Activated CD4-positive, alpha-beta T cell treated with anti-CD3 and anti-CD28 coated beads for 24 hours (primary cell): ENCODE measurements around the gene ARHGAP10.

Experiments used
- DNase-seq, 2 donors: peaks; one replicate each; pipeline ENCODE4 v3.0.0-alpha.2; 2020; ENCODE audit warnings: low read depth in 2 of 2

ARHGAP10 gene

DNA sequence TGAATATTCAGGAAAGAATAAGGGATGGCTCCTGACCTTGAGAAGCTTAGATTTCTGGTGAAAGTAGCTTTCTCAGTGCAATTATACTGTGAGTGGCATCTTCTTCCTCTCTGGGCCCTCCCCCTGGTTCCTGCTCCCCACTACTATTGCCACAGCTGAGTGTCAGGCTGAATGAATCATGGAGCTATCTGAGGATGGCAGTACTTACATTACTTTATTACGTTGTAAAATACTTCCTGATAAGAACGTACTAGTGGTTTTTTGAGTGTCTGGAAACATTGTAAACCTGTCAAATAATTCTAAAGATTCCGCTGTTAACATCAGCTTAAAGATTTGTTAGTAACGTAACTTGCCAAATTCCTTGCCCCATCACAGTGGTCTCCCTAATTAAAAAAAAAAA, 36.2 kb downstream of the ARHGAP10 start:
- no peak for DNase-seq

DNA sequence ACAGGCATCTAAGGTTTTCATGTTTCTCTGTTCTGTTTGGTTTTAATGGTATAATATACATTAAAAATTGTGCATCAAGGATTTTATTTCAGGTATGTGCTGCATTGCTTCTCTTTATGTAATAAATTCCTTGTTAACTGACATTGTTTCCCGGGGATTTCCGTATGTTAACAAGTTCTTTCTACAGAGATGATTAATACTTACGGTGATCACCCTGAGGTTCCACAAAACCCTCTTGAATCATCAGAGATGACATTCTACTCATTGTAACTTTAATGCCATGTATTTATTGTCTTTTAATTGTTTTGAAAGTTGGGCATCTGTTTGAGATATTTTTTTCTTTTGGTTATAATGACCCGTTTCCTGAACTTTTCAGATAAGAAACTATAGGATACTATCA, 37.5 kb downstream of the ARHGAP10 start:
- no peak for DNase-seq

DNA sequence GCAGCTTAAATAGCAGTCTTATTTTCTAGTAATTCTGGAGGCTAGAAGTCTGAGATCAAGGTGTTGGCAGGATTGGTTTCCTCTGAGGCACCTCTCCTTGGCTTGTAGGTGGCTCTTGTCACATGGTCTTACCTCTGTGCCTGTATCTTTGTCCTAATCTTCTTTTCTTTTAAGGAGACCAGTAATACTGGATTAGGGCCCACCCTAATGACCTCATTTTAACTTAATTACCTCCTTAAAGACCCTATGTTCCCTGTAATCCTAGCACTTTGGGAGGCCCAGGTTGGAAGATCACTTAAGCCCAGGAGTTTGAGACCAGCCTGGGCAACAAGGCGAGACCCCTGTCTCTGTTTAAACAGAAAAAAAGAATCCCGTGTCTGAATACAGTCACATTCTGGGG, 38.9 kb downstream of the ARHGAP10 start:
- DNase-seq, result no peak

DNA sequence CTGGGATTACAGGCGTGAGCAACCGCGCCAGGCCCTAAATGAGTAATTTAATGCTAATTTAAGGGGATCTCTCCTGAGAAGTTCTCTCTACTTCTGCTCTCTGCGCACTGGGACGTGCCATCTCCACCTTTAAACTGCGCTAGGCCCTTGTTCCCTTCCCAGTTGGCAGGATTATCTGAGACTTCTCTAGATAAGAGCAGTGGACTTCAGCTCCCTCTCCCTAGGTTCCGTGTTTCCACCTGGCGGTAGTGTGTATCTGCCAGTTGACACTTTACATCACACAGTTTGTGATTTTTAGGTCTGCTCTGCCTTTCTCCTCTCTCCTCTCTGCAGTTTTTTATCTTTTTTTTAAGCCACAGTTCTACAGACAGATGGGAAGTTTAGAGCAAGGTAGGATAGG, 40.2 kb downstream of the ARHGAP10 start:
- DNase-seq, result no peak

DNA sequence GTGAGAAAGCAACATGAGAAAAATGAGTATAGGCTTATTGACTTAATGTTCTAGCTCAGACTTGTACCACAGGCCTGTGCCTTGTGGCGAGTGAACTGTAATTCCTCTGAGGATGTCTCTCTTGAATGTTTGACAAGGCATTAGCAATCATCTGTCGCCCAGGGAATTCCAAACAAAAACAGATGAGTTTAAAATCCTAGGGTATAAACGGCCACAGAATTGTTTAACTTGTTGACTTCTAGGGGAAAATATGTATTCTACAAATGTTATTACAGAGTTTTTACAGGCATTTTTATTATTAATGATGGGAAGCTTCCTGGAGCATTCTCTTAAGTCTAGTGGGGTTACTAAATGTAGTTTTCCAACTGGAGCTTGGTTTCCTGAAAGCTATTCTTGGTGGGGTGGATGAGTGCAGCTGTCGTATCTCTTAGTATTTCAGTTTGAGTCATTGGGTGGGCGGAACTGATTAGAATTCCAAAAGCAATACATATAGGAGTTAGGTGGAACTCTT, 40.6 kb downstream of the ARHGAP10 start:
- DNase-seq, result no peak

DNA sequence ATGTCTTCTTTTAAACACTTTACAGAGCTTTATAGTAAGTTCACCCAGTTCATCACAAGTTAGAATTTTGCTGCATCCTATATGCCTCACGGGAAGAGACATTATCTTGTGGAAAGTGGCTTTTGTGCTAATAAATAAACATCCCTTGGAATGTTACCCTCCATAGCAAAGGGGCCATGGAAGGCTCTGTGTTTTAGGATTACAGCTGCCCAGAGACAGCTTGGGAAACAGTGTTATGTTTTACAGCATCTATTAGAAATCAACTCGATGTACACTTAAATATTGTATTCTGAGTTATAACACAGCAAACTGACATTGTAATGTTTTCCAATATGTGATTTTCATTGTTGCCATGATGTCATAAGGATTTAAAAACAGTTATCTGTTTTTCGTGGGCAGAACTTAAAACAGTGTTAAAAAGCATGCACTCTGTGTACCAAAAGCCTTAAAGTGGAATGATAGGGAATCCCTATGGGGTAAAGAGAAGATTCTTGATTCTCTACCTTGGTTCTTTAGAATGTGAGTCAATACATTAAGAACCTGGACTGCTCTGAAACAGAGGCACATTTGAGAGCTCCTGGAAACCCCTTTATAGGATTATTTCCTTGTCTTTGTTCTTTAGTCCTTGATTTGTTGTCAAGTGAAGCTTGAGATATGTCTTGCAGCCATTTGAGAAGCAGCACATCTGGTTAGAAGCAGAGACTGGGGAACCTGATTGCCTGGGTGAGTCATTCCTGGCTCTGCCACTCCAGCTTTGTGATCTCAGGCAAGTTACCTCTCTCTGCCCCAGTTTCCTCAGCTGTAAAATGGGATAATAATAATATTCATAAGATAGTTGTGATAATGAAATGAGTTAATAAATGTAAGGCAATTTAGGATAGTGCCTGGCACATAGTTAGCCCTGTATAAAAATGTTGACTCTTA, 41.6 kb downstream of the ARHGAP10 start:
- DNase-seq, result no peak

DNA sequence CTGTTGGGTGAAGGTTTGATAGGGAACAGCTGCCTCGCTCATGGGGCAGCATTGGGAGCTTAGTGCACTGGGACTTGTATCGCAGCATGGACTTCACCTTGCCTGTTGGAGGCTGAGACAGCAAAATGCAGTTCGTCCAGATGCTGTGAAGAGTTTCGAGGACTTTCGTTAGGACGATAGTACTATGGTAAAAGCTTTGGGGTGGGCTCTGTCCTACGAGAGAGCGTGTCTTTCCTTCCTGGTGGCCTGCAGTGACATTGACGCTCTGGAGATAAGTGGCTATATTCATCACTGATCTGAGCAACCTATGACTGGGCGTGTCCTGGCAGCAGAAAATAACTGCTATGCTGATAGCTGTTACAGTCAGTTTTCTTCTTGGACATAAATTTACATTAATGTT, 44.8 kb downstream of the ARHGAP10 start:
- DNase-seq, result no peak

DNA sequence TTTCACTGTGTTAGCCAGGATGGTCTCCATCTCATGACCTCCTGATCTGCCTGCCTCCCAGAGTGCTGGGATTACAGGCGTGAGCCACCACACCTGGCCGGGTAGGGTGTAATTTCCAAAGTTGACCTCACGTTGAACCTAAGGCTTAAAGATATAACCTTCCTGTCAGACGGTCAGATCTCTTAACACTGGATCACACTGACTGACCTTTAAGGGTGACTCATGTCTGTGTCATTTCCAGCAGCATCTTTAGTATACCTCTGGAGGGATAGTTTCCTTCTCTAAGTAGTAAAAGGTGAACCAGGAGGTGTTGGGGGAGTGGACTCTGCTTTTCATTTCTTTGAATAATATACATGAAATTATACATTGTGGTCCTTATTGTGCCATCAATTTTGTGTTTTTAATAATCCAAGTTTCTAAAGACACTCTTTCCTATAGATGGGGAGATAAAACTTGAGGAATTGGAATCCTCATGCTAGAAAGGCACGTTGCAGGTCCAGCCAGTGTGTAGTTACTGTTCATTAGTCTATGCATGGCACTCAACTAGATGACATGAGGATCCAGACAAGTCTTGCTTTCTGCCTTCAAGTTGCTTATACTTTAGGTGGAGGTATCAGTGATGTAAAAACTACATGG, 45.7 kb downstream of the ARHGAP10 start:
- DNase-seq, result no peak

DNA sequence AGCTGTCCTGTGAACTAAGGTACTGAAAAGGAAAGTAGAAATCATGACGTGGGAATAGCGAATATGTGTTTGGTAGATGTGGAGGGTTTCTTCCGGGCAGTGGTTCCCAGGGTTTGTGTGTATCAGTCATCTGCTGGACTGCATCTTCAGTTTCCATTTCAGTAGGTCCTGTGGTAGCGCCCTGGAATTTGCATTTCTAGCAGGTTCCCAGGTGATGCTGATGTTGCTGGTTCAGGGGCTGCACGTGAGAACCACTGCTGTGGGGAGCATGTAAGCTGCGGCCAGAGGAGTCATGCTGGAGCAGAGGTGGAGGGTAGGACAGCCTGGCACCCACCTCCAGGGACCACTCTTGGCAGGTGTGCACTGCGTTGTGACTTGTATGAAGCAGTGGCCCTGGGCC, 47.1 kb downstream of the ARHGAP10 start:
- DNase-seq, result no peak

DNA sequence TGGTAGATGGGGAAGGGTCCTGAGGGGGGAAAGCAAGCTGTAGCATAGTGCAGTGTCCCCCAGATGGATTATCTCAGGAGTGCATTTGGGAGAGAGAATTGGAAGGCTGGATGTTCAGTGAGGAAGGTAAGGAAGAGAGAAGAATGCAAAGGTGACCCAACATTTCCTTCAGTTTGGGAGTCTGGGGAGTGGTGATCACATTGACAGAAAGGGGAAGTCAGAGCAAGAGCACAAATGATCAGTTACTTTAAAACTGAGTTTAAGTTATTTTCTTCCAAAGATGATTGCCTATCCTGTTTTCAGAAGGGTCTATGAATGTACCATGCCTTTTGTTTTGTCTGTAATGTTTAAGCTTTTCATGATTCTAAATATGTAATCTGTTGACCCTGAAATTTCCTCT, 47.6 kb downstream of the ARHGAP10 start:
- no peak for DNase-seq

DNA sequence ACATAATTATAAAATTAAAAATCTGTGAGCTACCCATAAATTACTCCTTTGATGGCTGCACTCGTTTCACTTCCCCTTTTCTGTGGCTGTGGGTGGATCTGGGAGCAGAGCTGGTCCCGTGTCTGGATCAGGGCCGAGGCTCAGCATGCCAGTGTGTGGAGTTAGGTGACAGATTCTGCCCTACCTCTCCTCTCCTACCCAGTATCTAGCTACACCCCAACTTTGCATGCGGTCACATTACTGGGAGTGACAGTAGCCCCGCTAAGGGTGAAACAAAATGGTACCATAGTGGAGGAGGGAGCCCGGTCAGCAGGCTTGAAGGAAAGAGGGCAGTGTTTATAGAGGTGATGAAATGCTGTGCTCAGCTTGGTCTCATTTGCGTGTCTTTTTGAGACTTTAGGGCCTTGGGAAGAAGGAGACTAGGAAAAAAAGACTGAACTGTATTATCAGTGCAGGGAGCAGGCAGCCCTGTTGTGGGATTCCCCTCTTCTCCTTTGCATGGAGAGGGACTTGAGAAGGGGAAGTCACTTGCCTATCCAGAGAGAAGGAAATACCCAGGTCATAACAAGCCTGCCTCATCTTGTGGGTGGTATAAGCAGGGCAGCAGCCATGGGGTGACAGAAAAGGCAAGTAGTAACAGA, 48.4 kb downstream of the ARHGAP10 start:
- DNase-seq, result no peak

DNA sequence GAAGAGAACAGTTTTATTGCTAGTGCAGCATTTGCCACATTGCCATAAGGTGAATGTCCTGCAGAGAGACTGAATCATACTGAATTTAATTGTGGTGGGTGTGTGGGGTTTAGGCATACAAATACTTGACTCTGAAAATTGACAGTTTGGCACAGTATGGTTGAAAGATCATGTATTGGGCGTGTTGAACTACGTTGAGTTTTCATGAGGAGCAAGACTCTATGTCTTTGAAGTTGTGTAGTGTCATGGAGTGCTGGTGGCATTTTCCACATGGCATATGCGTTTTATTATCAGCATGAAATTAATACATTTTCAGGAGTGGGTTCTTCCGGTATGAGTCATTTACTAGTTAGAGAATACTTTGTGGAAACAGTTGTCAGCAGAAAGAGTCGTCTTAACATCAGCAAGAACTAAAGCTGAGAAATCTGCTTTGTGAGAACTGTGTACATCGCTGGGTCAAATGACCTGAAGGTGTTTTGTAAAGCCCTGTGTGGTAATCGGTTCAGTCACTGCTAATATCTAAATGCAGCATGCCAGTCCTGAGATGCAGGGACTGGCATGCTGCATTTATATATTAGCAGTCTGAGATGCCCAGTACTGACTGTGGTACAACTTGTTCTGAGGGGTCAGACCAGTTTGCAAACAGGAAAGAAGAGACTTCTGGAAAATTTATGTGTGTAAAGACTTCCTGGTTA, 50.3 kb downstream of the ARHGAP10 start:
- DNase-seq, result no peak

DNA sequence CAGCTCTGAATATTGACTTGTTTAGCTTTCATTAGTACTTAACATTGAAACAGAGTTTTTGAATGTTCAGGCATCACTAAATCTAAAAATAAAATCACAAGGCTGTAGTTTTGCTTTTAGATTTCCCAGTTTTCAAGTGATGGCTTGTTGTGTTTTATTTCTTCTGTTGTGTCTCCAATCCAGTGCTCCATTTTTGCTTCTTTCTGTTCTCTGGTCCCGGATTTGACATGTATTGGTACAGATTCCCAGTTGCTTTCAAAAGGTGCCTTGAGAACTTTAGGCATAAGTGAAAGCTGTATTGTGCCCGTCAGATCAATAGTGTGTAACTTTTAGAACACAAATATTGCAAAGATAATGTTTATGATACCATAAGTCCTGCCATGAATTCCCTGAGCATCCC, 53.2 kb downstream of the ARHGAP10 start:
- no peak for DNase-seq

DNA sequence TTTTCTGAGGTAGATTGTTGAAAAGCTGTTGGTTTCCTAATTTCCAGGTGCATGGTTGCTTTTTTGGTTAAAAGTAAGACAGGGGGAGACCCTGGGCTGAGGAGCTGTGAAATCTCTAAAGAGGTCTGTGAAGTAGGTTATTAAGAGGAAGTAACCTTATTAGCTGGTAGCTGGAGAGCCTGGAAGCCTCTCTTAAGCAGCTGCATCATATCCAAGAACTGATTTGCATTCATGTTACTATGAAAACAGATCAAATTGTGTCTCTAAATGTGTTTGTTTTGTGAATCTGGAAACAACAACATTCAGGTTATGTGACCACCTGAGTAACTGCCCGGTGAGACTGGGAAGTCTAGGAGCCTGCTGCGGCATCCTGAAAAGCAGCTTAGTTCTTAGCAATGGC, 54.1 kb downstream of the ARHGAP10 start:
- DNase-seq, result no peak

DNA sequence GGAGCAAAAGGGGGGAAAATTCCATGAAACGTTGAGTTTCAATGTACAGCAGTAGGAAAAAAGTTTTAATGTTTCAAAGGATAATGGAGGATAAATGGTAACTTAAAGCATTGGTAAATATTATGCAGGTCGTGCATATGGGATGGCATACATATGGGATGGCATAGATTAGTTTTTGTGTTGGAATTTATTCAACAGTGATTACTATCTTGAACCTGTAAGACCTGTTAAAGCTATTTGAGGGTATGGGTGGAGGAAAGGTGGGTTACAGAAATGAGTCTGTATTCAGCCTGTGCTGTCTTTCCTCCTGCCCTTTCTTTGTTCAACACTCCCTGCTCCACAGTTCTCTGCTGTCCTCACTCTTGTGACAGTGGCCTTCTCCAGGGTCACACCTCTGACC, 54.6 kb downstream of the ARHGAP10 start:
- DNase-seq, result no peak

DNA sequence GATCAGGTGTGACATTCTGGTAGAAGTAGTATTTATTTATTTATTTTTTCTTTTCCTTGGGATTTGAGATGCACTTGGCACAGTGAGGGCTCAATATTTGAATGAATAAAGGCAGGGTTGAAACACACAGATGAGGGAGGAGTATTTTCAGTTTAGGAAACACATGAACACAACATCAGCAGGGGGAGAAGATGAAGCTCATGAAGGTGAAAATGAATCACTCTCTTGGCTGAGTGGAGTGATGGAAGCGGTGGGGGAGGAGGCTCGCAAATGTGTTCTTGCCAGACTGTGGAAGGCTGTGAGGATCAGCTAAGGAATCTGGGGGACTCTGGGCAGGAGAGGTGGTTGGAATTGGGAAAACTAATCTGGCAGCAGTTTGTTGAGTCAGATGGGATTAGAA, 55.3 kb downstream of the ARHGAP10 start:
- DNase-seq, result no peak

DNA sequence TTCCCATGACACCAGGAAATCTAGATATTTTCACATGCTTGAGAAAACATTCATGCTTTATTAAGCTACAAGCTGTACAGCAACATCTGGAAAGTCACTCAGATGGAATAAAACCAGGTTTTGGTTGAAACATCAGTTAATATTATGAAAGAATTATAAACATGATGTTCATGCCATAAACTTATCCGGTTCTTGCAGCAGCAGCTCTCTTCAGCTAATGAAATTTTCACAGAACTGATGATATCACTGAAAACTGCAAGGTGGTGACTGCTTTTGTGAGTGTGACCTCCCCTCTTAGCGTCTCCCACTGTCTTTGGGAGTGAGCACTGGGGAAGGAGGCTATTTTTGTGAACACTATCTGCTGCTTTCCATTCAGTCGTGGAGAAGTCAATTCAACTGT, 56.9 kb downstream of the ARHGAP10 start:
- no peak for DNase-seq

DNA sequence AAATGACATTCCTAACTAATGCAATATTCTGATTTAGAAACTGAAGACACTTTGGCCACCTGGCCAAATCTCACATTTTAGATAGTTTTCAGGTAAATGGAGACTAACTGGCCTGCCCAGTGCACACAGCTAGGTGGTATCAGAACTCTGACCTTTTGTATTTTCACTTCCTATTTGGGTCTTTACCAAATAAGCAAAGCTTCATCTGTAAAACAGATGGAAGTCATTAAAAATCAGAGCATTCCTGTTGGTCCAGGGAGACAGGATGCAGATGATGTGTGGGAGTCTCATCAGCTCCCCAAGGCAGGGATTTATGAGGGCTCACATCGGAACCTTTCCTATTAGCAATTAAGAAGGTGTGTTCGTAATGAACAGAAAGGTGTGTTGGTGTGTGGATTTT, 57.7 kb downstream of the ARHGAP10 start:
- DNase-seq, result no peak

DNA sequence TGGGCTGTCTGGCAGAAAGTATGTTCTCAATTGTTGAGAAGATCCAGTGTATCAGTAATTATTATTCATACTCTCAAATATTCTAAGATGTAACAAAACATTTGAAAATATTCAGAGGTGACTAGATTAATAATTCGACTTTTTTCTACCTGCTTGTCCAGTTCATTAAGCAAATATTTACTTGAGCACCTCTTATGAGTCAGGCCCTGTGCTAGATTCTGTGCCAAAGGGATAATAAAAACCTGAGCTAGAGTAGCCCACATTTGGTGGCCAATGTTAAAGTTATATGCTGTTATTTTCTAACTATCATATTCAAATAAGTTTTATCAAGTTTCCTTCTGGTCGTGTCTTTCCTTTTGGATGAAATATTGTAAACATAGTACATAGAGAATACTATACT, 58.5 kb downstream of the ARHGAP10 start:
- DNase-seq, result no peak

DNA sequence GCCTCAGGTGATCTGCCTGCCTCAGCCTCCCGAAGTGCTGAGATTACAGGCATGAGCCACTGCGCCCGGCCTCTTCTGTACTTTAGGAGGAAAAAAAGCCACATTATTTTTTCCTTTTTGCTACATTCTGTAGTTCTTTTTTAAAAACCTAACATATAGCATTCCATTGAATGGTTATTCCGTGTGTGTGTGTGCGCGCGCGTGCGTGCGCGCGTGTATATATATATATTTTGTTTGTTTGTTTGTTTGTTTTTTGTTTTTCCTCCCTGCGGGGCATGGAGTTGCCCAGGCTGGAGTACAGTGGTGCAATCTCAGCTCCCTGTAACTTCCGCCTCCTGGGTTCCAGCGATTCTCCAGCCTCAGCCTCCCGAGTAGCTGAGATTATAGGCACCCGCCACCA, 59.5 kb downstream of the ARHGAP10 start:
- no peak for DNase-seq

DNA sequence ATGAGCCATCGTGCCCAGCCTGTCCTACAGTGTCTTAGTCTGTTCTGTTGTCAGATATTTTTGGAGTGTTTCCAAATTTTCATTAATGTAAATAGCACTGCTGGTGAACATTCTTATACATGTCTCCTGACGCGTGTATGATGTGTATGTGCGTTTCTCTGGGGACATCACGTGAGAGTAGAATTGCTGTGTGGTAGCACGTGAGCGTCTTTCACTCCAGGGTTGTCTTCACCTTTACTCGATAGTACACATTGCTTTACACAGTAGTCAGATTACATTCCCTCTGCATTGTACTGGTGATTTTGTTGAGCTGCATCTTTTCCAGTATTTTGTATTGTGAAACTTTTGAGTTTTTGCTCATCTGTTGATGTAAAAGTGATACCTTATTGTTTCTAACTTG, 60.0 kb downstream of the ARHGAP10 start:
- DNase-seq, result no peak
